ENCODE results near the gene PGPEP1.

PGPEP1 gene, protein sequence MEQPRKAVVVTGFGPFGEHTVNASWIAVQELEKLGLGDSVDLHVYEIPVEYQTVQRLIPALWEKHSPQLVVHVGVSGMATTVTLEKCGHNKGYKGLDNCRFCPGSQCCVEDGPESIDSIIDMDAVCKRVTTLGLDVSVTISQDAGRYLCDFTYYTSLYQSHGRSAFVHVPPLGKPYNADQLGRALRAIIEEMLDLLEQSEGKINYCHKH

DNA sequence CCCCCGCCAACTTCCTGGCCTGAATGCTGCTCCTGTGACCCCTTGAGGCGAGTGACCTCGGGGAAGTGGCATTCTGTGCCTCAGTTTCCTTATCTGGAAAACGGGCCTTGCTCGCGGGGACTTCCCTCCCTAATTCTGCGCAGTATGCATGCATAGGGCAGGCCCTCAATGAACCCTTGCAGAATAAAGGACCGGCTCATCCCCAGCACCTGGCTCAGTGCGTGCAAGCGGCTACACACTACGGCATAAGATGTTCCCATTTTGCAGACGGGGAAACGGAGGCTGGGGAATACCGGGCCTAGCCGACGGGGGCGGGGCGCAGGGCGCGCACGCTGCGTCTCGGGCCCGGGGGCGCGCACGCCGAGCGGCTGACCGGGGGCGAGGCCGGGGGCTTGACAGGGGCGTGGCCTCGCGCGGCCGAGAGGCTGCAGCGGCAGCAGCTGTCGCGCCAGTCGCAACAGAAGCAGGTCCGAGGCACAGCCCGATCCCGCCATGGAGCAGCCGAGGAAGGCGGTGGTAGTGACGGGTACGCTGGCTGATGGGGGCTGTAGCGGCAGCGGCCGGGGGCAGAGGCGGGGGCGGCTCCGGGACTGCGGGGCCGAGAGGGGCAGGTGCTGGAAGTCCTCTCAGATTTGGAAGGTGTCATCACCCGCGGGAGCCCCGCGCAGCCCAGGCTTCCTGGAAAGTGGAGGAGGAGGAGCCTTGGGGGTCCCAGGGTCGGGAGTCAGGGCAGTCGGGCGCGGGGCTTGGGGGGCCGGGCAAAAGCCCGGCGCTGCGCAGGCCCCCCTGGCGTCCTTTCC lies at the start of gene PGPEP1:
TSS of gene PGPEP1 (plus strand) at position 409 of the 800 bp plus-strand sequence. CDS start at position 493, 84 bp downstream.
- DNase-seq (ENCODE audit: low read depth in 2 of 3, low spot score in 1 of 3), result peak; percentile 15 to 64 (median 59)

DNA sequence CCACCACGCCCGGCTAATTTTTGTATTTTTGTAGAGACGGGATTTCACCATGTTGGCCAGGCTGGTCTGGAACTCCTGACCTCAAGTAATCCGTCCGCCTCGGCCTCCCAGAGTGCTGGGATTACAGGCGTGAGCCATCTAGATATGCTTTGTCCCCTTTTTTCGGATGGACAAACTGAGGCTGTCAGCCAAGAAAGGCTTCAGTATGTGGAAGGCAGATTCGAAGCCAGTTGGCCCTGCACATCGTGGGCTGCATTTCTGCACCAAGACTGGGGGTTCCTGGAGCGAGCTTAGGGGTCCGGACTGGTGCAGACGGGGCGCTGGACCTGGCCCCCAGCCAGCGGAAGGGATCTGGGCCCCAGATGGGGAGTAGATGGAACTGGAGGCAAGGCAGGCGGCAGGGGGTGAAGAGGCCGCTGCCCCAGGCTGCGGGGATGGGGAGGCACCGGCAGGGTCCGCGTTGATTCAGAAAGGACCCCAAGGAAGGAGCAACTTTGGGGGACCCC lies 49.3 kb upstream of the PGPEP1 start:
- DNase-seq (ENCODE audit: low read depth in 2 of 3, low spot score in 1 of 3), result no peak

DNA sequence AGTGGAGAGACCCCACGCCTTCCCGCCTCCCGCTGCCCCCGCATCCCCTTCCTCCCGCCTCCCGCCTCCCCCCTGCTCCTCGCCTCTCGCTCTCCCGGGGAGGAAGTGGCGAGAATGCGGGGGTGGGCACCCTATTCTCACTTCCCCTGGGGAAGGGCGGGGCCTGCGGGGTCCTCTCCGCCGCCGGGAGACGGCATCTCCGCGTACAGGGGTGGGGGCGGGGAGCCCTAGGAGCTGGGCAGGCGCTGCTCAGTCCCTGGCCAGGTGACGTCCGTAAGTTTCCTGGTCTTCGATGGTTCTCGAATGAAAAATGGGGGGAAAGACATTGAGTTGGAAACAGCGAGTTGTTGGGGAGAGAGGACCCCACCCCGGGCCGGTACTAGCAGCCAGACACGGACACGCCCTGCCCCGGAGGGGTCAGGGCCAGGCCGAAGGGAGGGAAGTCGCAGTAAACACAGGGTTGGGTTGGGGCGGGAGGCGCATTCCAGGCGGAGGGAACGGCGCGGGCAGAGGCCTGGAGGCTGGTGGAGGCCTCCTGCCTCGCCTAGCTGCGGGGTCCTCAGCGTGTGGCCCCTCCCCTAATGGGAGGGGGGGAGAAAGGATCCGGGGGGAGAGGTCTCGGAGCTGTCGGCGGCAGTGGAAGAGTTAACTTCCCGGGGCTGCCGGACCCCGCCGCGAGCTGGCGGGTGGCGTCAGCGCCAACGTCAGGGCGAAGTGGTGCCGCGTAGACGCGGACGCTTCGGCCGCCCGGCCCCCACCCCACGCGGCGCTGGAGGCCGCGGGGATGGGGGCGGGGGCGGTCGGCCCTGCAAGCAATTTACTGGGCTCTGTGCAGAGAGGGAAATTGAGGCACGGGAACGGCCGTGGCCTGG lies 48.6 kb upstream of the PGPEP1 start:
- peak; percentile 83 to 88 (median 87) for DNase-seq (ENCODE audit: low read depth in 2 of 3, low spot score in 1 of 3)

DNA sequence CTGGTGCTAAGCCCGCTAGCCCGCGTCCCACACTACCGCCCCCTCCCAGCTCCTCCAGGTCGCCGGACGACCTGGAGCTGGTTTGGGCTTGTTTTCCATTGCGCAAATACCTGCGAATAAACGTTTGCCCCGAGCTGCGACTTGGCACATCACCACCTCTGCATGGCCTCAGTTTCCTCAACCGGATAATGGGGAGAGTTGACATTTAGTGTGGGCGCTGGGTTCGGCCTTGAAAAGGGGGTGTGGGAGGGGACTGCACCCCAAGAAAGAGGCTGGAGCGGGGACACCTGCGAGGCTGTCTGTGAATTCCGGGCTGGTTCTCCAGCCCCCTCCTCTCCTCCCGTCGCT lies 48.0 kb upstream of the PGPEP1 start:
- DNase-seq (ENCODE audit: low read depth in 2 of 3, low spot score in 1 of 3), result no peak

DNA sequence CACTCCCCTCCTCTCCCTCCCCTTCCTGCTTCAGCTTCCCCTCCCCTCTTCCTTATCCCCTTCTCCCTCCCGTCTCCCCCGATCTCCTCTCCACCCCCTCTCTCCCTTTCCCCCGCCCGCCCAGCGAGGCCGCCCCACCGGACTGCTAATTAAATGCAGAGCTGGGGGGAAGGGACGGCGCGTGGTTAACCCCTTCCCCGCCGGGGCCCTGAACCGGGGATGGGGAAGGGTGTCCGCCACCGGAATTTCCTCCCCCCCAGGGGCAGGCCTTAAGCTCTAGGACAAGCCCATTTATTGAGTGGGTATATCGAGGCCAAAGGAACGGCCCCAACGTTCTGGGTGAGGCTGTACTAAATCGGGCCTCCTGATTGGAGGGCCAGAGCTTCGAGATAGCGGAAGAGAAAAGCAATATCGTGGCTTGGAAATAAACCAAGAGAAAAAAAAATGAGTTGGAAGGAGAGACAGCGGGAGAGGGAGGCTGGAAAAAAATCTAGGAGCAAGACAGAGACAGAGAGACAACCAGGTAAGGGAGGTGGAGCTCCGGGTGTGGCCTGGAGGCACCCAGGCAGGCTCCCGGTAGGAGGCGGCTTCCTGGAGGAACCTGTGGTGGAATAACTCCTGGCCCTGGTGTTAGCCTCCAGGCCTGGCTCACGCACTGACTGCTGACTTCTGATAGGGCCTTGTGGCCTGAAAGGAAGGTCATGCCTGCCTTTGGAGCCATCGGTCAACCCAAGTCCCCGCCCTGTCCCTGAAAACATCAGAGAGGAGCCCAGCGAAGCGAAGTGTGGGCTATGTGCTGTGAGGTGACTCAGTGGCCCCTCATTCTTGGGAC lies 47.4 kb upstream of the PGPEP1 start:
- DNase-seq (ENCODE audit: low read depth in 2 of 3, low spot score in 1 of 3), result peak in 2 of 3 donors; percentile 51 to 66

DNA sequence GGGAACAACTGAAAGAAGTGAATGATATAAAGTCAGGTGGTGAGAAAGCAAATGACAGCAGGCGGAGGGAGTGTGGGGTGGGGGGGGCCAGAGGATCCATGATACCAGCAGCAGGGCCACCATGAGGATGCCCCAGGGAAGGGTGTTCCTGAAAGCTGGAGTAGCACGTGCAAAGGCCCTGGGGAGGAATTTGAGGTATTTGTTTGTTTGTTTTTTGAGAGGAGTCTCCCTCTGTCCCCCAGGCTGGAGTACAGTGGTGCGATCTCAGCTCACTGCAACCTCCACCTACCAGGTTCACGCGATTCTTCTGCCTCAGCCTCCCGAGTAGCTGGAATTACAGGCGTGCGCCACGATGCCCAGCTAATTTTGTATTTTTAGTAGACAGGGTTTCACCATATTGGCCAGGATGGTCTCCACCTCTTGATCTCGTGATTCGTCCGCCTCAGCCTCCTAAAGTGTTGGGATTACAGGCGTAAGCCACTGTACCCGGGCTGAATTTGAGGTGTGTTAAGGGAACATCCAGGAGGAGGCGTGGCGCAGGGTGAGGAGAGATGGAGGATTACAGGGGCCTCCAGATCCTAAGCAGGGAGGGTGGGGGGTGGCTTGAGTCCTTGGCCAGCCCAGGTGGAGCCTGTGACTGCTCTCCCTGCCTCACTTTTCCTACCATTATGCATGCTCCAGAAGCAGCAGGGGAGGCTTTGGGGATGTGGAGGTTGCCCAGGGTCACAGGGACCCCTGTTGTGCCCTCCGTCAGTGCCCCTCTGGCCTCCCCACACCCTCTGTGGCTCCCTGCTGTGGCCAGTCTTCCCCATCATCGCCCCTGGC lies 46.5 kb upstream of the PGPEP1 start:
- no peak for DNase-seq (ENCODE audit: low read depth in 2 of 3, low spot score in 1 of 3)

DNA sequence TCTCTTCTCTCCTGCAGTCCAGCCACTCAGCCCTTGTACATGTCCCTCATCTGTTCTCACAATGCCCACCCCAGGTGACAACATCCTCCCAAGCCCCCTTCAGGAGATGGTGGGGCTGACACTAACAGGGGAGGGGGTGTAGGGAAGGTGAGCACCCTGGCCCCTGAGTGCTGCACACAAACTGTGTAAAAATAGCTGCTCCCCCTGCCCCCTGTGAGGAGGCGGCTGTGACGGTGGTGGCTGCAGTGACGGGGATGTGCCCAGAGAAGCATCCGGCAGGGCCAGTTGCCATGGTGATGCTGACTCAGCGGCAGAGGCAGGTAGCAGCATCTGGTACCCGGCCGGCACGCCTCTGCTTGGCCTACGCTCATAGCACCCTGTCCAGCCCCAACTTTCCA lies 45.9 kb upstream of the PGPEP1 start:
- peak; percentile 78 to 87 (median 85) for DNase-seq (ENCODE audit: low read depth in 2 of 3, low spot score in 1 of 3)

DNA sequence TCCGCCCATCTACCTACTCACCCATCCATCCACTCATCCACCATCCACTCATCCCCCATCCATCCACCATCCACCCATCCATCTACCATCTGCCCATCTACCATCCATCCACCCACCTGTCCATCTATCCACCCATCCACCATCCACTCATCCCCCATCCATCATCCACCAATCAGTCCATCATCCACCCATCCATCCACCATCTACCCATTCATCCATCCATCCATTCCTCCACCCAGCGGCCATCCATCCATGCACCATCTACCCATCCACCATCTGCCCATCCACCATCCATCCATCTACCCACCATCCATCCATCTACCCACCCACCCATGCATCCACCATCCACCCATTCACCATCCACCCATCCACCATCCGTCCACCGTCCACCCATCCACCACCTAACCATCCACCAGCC lies 45.4 kb upstream of the PGPEP1 start:
- no peak for DNase-seq (ENCODE audit: low read depth in 2 of 3, low spot score in 1 of 3)

DNA sequence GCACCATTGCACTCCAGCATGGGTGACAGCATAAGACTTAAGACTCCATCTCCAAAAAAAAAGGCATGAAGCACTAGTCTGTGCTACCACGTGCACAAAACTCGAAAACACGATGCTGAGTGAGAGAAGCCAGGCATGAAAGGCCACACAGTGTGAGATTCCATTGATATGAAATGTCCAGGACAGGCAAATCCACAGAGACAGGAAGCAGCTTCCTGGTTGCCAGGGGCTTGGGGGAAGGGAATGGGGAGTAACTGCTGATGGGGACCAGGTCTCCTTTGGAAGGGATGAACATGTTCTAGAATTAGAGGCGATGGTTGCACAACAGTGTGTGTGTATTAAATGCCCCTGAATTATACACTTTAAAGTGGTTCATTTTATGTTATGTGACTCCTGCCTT lies 43.1 kb upstream of the PGPEP1 start:
- DNase-seq (ENCODE audit: low read depth in 2 of 3, low spot score in 1 of 3), result no peak

DNA sequence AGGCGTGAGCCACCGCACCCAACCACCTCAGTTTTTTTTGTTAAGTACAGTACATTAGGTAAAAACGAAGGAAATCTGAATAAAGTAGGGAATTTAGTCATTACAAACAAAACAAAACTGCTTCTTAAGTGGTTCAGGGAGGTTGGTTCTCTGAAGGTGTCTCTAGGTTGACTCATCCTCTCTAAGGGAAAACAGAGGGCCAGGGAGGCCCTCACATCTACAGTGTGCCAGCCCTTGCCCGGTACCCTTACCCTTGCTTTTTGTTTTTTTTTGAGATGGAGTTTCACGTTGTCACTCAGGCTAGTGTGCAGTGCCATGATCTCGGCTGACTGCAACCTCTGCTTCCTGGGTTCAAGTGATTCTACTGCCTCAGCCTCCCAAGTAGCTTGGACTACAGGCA lies 41.8 kb upstream of the PGPEP1 start:
- no peak for DNase-seq (ENCODE audit: low read depth in 2 of 3, low spot score in 1 of 3)

DNA sequence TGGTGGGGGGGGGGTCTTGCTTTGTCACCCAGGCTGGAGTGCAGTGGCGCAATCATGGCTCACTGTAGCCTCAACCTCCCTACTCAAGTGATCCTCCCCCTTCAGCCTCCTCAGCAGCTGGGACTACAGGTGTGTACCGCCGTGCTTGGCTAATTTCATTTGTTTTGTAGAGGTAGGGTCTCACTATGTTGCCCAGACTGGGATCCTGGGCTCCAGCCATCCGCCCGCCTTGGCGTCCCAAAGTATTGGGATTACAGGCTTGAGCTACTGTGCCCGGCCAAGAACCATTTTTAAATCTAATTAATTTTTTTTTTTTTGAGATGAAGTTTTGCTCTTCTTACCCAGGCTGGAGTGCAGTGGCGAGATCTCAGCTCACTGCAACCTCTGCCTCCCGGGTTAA lies 40.7 kb upstream of the PGPEP1 start:
- no peak for DNase-seq (ENCODE audit: low read depth in 2 of 3, low spot score in 1 of 3)

DNA sequence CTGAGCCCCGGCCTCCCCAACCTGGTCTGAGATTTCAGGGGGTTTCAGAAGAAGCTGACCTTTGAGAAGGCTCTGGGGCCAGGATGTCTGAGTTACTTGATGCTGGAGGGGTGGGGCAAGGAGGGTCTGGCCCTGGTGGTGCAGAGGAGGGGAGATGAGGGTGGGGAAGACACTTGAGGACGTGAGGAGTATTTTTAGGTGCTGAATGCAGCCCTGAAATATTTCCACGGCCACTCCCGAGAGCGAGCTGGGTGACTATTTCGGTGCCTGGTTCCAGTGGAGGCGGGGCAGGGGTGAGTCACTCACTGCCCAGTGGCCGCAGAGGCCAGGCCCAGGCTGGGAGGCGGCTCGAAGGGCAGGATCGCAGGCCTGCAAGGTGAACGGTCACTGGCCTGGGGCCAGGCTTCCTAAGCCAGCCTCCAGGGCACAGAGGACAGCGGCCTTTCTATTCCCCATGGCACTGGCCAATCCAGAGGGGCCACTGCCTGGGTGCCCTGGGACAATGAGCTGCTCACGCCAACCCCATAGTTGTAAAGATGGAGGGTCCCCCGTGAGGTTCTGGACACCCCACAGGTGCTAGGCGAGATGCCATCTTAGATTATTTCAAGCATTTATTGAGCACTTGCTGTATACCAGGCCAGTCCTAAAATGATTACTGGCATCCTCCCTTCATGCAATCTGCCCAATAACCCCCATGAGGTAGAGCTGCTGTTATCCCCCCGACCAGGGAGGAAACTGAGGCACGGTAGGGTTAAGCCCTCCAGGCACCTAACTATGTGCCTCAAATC lies 39.3 kb upstream of the PGPEP1 start:
- DNase-seq (ENCODE audit: low read depth in 2 of 3, low spot score in 1 of 3), result no peak

DNA sequence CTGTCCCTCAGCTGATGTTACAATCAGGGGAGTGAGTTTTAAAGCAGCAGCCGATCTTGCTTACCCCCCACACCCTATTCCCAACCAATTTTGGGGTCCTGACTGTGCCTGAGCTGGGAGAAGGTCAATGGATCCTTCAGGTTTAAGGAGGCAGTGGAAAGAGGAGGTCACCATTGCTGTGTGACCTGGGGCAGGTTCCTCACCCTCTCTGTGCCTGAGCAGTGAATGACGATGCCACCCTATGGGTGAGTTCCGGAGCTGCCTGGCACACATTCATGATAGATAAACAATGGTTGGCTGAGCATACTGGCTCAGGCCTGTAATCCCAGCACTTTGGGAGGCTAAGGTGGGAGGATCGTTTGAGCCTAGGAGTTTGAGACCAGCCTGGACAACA lies 38.7 kb upstream of the PGPEP1 start:
- no peak for DNase-seq (ENCODE audit: low read depth in 2 of 3, low spot score in 1 of 3)

DNA sequence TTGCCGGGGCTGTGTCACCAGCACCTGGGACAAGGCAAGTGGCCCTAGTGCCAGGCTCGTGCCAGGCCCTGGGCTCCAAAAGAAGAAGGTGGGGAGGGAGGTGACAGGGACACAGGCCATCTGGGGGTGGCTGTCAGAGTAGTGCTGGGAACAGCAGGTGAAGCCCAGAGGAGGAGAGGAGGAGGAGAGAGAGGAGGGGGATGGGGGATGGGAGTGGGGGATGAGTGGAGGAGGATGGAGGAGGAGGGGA lies 36.3 kb upstream of the PGPEP1 start:
- DNase-seq (ENCODE audit: low read depth in 2 of 3, low spot score in 1 of 3), result no peak

DNA sequence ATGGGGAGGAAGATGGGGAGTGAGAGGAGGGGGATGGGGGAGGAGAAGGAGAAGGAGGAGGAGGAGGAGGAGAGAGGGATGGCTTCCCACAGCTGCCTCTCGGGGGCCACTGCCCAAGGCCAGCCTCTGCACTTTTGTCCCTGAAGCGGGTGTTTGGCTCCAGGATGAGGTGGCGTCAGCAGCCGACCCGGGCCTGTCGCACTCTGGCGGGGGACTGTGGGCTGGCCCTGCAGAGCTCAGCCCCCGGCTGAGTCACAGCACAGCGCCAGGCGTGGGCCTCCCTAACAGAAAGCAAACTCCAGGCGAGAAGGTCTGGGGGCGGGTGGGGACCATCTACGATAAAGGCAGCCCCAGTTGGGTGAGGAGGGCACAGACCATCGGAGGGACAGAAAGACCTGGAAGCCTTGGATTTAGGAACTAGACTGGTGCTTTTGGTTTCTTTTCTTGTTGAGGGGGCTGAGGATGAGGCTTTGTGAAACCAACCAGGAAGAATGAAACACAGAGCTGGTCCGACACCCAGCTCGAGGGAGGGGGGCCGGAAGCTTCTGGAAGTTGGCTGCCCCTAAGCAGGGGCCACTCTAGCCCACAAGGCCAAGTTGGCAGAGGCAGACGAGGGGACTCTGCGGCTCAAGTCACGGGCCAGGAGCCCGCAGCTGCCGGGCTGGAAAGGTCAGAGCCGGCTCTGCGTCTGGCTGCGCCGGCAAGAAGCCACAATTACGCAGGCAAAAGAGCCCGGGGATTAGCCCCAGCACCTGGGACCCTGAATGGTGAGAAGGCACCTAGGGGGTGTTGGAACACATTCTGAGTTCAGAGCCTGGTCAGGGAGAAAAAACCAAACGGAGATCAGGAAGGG lies 35.7 kb upstream of the PGPEP1 start:
- DNase-seq (ENCODE audit: low read depth in 2 of 3, low spot score in 1 of 3), result peak; percentile 74 to 79 (median 78)

DNA sequence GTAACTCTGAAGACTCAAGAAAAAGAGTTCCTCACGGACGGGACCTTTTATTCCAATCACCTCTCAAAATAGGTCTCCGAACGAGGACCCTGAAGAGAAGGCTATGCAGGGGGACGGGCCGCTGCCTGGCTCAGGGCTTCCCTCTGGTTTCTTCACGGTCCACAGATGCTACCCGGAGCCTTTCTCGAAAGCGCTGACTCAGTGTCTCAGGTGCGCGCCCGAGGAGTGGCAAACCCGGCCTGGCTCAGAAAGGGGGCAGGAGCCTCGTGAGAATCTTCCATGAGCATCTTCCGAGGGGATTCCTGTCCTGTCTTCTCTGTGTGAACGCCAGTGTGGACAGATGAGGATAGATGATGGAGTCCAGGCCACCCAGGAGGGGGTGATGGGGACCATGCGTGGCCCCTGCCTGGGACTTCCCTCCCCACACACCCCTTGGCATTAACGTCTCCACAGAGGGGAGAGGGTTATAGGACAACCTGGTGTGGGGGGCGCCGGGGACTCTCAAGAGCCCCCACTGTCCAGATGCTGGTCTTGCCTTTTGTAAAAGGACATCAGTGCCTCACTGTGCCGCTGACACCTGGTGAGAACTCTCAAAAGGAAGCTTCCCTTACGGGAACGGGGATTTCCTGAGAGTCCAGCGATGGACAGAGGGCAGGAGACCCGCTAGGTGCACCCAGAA lies 34.0 kb upstream of the PGPEP1 start:
- DNase-seq (ENCODE audit: low read depth in 2 of 3, low spot score in 1 of 3), result no peak

DNA sequence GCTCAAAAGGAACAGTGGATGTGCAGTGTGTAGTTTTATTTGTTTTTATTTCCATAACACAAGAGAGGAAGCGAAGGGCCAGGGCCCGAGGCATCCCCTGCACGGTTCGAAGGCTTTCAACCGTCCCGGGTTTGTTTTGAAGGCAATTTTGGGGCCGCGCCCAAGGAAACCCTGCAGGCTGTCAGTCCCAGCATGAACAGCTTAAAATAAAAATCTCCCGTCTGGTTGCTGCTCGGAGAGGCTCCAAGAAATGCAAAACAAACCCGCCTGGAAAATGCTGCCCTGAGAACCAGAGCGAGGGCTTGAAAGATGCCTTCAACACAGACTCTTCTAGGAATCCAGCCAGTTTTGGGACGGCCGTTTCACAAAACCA lies 33.5 kb upstream of the PGPEP1 start:
- DNase-seq (ENCODE audit: low read depth in 2 of 3, low spot score in 1 of 3), result no peak

DNA sequence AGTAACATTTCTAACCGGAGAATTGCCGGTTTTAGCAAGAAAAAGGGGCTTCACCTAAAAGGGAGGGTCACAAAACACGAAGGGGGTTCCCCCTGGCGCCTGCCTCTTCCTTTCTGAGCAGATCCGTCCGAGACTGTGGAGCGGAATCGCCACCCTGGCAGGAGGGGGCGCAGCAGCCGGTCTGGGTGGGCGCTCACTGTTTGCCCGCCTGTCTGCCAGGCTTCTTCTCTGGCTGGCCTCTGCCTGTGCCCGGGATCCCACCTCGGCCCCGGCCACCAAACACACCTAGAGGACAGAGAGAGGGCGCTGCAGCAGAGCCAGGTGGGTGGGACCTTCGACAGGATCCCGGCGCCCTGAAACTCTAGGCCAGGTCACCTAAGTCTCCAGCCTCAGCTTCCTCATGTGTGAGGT lies 33.1 kb upstream of the PGPEP1 start:
- no peak for DNase-seq (ENCODE audit: low read depth in 2 of 3, low spot score in 1 of 3)

Measured in stimulated activated CD4-positive, alpha-beta T cell treated with anti-CD3 and anti-CD28 coated beads, Interleukin-12 subunit alpha, Interleukin-12 subunit beta, amount 100 ng/mL, for 48 hours (primary cell).